ENCODE measurements around the gene GARNL3. TPM values are rescaled to one million over a fixed set of nuclear protein-coding genes. Genes with fewer than 3 reads are reported as not detected.

Gene GARNL3
- polyA plus RNA-seq, 3 donors from 2014 or later, result 0.44 to 2.1 TPM; not detected in 1

GRCh38 chr9:127224883-127225739, 39.5 kb upstream of the GARNL3 start:
- Mint-ChIP-seq H3K27me3 (ENCODE audit: low read depth in 3 of 3) (peaks cover 11 to 17% (median 13%) of the 10 kb centered on the region in 3 donors), H3K4me3 (peak overlapping the region; percentile 17 to 93 (median 89)), H3K9me3 (no peaks in the 10 kb centered on the region), H3K4me1 (peaks cover 17 to 20% of the 10 kb centered on the region in 2 donors), H3K27ac (peak overlapping the region in 1 of 6 donors; percentile 80), H3K36me3 (no peaks in the 10 kb centered on the region)
- DNase-seq, result peak; percentile 78 to 85 (median 83)

GRCh38 chr9:127225801-127226625, 38.6 kb upstream of the GARNL3 start:
- H3K36me3 Mint-ChIP-seq, result no peaks in the 10 kb centered on the region
- H3K9me3 Mint-ChIP-seq, result no peaks in the 10 kb centered on the region
- H3K4me3 Mint-ChIP-seq, result peak overlapping the region; percentile 80 to 86 (median 85)
- no peak for DNase-seq
- peaks cover 11 to 17% (median 13%) of the 10 kb centered on the region in 3 donors for H3K27me3 Mint-ChIP-seq (ENCODE audit: low read depth in 3 of 3)
- H3K27ac Mint-ChIP-seq, result peak overlapping the region in 3 of 6 donors; percentile 46 to 78 (median 64)
- peaks cover 17 to 20% of the 10 kb centered on the region in 2 donors for H3K4me1 Mint-ChIP-seq

- peaks cover 4 to 15% (median 10%) of the 10 kb centered on the region in 3 donors for H3K27me3 Mint-ChIP-seq (ENCODE audit: low read depth in 3 of 3)
- no peak overlapping the region for H3K27ac Mint-ChIP-seq
- H3K4me3 Mint-ChIP-seq, result no peak overlapping the region
- peaks cover 11 to 12% of the 10 kb centered on the region in 2 donors for H3K4me1 Mint-ChIP-seq
- no peaks in the 10 kb centered on the region for H3K9me3 Mint-ChIP-seq
- no peaks in the 10 kb centered on the region for H3K36me3 Mint-ChIP-seq
- no peak for DNase-seq
Measured at GRCh38 chr9:127229691-127230417, 34.7 kb upstream of the GARNL3 start.

GRCh38 chr9:127231666-127232065, 32.9 kb upstream of the GARNL3 start:
- no peak overlapping the region for H3K4me3 Mint-ChIP-seq
- peaks cover 2 to 9% (median 2%) of the 10 kb centered on the region in 3 donors for H3K27me3 Mint-ChIP-seq (ENCODE audit: low read depth in 3 of 3)
- no peak overlapping the region for H3K27ac Mint-ChIP-seq
- DNase-seq, result no peak
- H3K4me1 Mint-ChIP-seq, result peaks cover 2% of the 10 kb centered on the region in 2 donors
- no peaks in the 10 kb centered on the region for H3K36me3 Mint-ChIP-seq
- no peaks in the 10 kb centered on the region for H3K9me3 Mint-ChIP-seq

- Mint-ChIP-seq H3K4me3 (no peak overlapping the region), H3K4me1 (no peaks in the 10 kb centered on the region), H3K36me3 (no peaks in the 10 kb centered on the region), H3K27me3 (ENCODE audit: low read depth in 3 of 3) (peaks cover 2 to 4% (median 2%) of the 10 kb centered on the region in 3 donors), H3K27ac (no peak overlapping the region), H3K9me3 (no peaks in the 10 kb centered on the region)
- DNase-seq, result no peak
Measured at GRCh38 chr9:127232833-127233549, 31.6 kb upstream of the GARNL3 start.

- Mint-ChIP-seq H3K36me3 (no peaks in the 10 kb centered on the region), H3K9me3 (no peaks in the 10 kb centered on the region), H3K4me3 (no peak overlapping the region), H3K27me3 (ENCODE audit: low read depth in 3 of 3) (peaks cover 2 to 4% (median 2%) of the 10 kb centered on the region in 3 donors), H3K4me1 (no peaks in the 10 kb centered on the region), H3K27ac (no peak overlapping the region)
- no peak for DNase-seq
Measured at GRCh38 chr9:127233550-127233949, 31.0 kb upstream of the GARNL3 start.

- H3K4me3 Mint-ChIP-seq, result no peak overlapping the region
- no peaks in the 10 kb centered on the region for H3K9me3 Mint-ChIP-seq
- no peaks in the 10 kb centered on the region for H3K36me3 Mint-ChIP-seq
- H3K4me1 Mint-ChIP-seq, result no peaks in the 10 kb centered on the region
- peaks cover 2 to 4% (median 2%) of the 10 kb centered on the region in 3 donors for H3K27me3 Mint-ChIP-seq (ENCODE audit: low read depth in 3 of 3)
- no peak overlapping the region for H3K27ac Mint-ChIP-seq
- DNase-seq, result no peak
Measured at GRCh38 chr9:127233989-127234388, 30.6 kb upstream of the GARNL3 start.

GRCh38 chr9:127237801-127238200, 26.8 kb upstream of the GARNL3 start:
- Mint-ChIP-seq H3K9me3 (no peaks in the 10 kb centered on the region), H3K27me3 (ENCODE audit: low read depth in 3 of 3) (peaks cover 0 to 4% (median 3%) of the 10 kb centered on the region in 3 donors), H3K4me3 (no peak overlapping the region), H3K36me3 (no peaks in the 10 kb centered on the region), H3K27ac (no peak overlapping the region), H3K4me1 (no peaks in the 10 kb centered on the region)
- DNase-seq, result no peak

GRCh38 chr9:127241354-127241753, 23.2 kb upstream of the GARNL3 start:
- H3K4me1 Mint-ChIP-seq, result peaks cover 12 to 19% of the 10 kb centered on the region in 2 donors
- DNase-seq, result no peak
- no peaks in the 10 kb centered on the region for H3K9me3 Mint-ChIP-seq
- H3K36me3 Mint-ChIP-seq, result no peaks in the 10 kb centered on the region
- H3K27ac Mint-ChIP-seq, result no peak overlapping the region
- peaks cover 0 to 4% (median 1%) of the 10 kb centered on the region in 3 donors for H3K27me3 Mint-ChIP-seq (ENCODE audit: low read depth in 3 of 3)
- no peak overlapping the region for H3K4me3 Mint-ChIP-seq

- Mint-ChIP-seq H3K4me1 (peaks cover 12 to 19% of the 10 kb centered on the region in 2 donors), H3K9me3 (no peaks in the 10 kb centered on the region), H3K36me3 (peaks cover 0 to 4% (median 0%) of the 10 kb centered on the region in 3 donors), H3K27ac (peak overlapping the region; percentile 63 to 86 (median 74)), H3K27me3 (ENCODE audit: low read depth in 3 of 3) (peaks cover 0 to 9% (median 1%) of the 10 kb centered on the region in 3 donors), H3K4me3 (peak overlapping the region; percentile 85 to 92 (median 90))
- peak; percentile 87 to 90 (median 87) for DNase-seq
Measured at GRCh38 chr9:127244609-127245601, 19.7 kb upstream of the GARNL3 start.

GRCh38 chr9:127245637-127246164, 18.9 kb upstream of the GARNL3 start:
- H3K27ac Mint-ChIP-seq, result peak overlapping the region in 1 of 6 donors; percentile 4
- H3K4me3 Mint-ChIP-seq, result peak overlapping the region; percentile 85 to 92 (median 90)
- peaks cover 0 to 9% (median 1%) of the 10 kb centered on the region in 3 donors for H3K27me3 Mint-ChIP-seq (ENCODE audit: low read depth in 3 of 3)
- H3K9me3 Mint-ChIP-seq, result no peaks in the 10 kb centered on the region
- peaks cover 12 to 19% of the 10 kb centered on the region in 2 donors for H3K4me1 Mint-ChIP-seq
- peaks cover 0 to 4% (median 0%) of the 10 kb centered on the region in 3 donors for H3K36me3 Mint-ChIP-seq
- DNase-seq, result no peak

- DNase-seq, result no peak
- Mint-ChIP-seq H3K4me3 (no peak overlapping the region), H3K4me1 (peaks cover 12 to 19% of the 10 kb centered on the region in 2 donors), H3K27ac (no peak overlapping the region), H3K36me3 (peaks cover 0 to 4% (median under 1%) of the 10 kb centered on the region in 3 donors), H3K27me3 (ENCODE audit: low read depth in 3 of 3) (peaks cover 0 to 14% (median 0%) of the 10 kb centered on the region in 3 donors), H3K9me3 (no peaks in the 10 kb centered on the region)
Measured at GRCh38 chr9:127248241-127248640, 16.3 kb upstream of the GARNL3 start.

Data from immature natural killer cell (primary cell).